GM08714 (cell line): ENCODE measurements around the gene TDRD6.
"Not testable (repeated sequence)": the region's sequence is repeated elsewhere in the genome, so short reads cannot be mapped to it uniquely, and the experiment has no call there.

Experiments
- H3K4me3 ChIP-seq: fragments of 200-500 bp; sonication (Bioruptor generic); 2 replicates; pipeline ENCODE4 v1.5.1; 2014; ENCODE audit warnings: mild to moderate bottlenecking, low read length, inconsistent platforms
- ZNF274 ChIP-seq: IDR thresholded peaks from 2 replicates; pipeline ENCODE4 v1.6.1; 2012; ENCODE audit warnings: mild to moderate bottlenecking, low read depth, low read length

TDRD6 gene

DNA sequence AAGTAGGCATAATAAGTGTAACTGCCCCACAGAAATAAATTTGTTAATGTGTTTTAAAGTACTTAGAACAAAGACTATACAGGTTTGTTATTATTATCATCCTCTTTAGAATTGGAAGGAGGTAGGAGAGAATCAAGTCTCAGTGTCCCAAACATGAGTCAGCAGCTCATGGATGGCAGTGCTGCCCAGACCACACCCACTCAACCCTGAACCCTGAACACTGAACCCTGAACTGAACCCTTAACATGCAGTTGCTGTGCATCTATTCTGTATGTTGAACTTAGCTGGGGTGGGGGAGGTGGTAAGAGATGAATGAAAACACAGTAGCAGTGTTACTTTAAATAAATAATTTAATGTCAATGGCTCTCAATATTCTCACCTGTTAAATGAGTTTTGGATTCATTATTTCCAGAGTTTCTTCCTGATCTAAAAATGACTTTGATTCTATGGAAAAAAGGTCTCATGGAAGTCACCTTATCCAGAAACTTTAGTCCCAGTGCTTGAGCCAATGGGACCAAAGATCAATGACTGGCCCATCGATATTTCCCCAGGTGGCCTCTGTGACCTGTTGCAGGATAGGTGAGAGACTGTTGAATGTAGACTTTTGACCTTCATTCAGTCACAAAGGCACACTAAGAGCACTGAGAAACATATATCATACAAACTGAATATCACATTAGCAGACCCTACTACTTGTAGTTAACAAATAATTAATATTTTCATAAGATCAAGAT, 55.9 kb downstream of the TDRD6 start:
- no peak for TF ChIP-seq ZNF274
- no peak overlapping the region for H3K4me3 ChIP-seq

DNA sequence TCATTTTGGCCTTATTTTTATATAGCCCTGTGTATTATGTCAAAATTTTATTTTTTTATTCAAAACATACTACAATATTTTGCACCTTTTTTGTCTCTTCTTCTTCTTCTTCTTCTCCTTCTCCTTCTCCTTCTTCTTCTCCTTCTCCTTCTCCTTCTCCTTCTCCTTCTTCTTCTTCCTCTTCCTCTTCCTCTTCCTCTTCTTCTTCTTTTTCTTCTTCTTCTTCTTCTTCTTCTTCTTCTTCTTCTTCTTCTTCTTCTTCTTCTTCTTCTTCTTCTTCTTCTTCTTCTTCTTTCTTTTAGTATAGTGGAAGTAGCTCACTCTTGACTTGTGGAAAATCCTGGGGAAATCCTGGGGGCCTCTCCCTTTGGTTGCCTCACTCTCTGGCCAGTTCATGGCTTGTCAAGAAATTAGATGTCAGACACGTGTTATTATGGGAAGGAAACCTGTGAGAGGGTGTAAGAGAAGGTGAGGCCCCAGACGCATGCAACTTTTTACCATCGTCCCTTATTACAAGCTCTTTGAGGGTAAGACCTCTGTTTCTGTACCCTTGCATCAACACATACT, 56.6 kb downstream of the TDRD6 start:
- H3K4me3 ChIP-seq = not testable (repeated sequence)

DNA sequence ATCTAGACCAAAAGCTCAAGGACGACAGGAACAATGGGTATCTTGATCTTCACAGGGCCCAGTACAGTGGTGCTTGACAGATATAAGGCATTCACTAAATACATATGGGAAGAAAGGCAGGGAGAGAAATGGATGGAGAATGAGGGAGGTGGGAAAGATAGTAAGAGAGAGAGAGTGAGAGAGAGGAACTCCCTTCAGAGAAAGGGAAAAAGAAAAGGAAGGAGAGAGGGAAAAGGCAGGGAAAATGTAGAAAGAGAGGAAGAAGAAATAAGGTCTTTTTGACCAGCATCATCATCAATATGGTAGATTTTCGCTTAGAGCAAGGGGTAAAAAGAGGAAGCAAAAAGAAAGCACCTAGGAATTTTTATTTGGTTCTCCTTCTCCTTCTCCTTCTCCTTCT, 58.3 kb downstream of the TDRD6 start:
- no peak for TF ChIP-seq ZNF274
- no peak overlapping the region for H3K4me3 ChIP-seq

DNA sequence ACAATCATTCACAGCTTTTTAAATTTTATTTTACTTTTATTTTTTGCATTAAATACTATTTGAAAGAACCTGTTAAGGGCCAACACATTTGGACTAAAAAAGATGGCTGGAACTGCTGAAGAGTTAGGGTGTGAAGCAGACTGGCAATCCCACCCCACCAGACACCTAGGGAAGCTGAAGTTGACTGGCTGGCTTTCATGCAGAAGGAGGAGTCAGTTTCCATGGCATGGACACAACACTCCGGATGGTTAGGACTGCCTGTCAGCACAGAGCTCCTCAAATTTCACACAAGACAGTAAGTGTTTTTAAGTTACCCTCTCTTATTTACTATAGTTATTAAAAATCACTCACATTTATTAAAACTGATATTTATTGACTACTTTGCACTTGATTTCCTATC, 59.0 kb downstream of the TDRD6 start, which contains the start of gene ANKRD66:
ANKRD66 (plus strand) TSS at position 238 of the 400 bp plus-strand sequence. CDS start 5,016 bp downstream, outside the sequence.
- TF ChIP-seq ZNF274 = no peak
- H3K4me3 ChIP-seq = no peak within 1 kb of the TSS

DNA sequence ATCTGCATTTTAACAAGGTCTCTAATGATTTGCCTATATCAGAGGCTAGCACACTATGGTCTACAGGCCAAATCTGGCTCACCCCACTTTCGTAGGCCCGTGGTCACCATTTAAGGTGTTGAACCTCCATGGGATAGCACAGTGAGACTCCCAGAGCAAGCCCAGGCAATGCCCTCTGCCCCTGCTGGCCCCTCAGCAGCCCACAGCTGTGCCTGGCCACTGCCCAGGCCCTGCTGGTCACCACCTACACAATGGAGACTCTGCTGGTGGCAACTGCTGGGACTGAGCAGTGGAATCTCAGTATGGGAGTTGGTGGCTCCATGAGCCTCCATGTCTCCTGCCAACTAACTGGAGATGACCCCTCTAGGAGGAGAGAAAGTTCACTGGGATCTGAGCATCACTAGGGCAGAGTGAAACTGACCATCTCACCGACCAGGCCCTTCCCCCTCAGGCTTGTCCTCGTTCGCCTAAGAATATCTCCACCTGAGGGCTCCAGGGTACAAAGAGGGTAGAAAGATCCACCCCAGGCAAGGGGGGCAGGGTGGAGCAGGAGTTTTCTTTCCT, 61.3 kb downstream of the TDRD6 start:
- no peak overlapping the region for H3K4me3 ChIP-seq
- TF ChIP-seq ZNF274 = no peak

DNA sequence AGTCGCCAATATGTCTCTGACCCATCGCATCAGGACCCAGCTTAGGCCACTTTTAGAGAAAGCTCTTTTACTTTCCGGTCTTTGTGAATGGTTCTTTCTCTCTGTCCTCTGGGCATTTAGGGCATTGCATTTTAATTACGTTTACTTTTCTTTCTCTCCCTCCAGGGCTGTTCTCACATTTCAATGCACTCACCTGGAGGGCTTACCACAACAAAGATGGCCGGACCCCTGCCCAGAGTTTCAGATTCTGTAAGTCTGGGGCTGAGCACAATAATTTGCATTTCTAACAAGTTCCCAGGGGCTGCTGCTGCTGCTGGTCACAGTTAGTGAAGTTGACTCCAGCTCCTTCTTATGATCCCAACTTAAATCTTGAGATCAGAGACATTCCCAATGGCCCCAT, 62.0 kb downstream of the TDRD6 start:
- no peak for TF ChIP-seq ZNF274
- no peak overlapping the region for H3K4me3 ChIP-seq

DNA sequence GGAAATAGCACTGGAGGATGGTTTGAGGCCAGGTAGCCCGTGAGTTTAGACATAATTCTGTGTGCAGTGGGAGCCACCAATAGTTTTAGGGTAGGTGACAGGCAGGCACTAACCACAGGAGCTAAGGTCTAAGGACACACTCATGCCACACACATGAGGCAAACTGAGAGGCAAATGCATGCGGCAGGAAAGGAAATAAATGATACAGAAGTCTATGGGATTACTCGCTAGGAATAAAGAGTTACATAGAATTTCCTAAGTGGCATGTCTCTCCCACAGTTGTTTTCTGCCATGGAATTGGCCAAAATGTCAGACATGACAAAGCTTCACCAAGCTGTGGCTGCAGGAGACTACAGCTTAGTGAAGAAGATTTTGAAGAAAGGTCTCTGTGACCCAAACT, 64.0 kb downstream of the TDRD6 start:
- no peak for TF ChIP-seq ZNF274
- no peak overlapping the region for H3K4me3 ChIP-seq
